Muscle layer of duodenum (tissue), 2 donors: ENCODE data around the gene TMEM248.
"Not testable (repeated sequence)": the region's sequence is repeated elsewhere in the genome, so short reads cannot be mapped to it uniquely, and the experiment has no call there.

Experiments used
- H3K27ac ChIP-seq: one replicate; pipeline ENCODE4 v1.7.0; 2013; ENCODE audit warnings: mild to moderate bottlenecking, low read length
- H3K27me3 ChIP-seq: one replicate; pipeline ENCODE4 v1.7.0; 2013; ENCODE audit warnings: low read depth, mild to moderate bottlenecking, control low read depth, low read length
- H3K36me3 ChIP-seq, 2 donors: one replicate each; pipeline ENCODE4 v1.7.0; 2013; ENCODE audit warnings: low read length in 2 of 2, control low read depth in 1 of 2, mild to moderate bottlenecking in 1 of 2; ENCODE audit not compliant: insufficient read depth in 2 of 2, control insufficient read depth in 1 of 2
- H3K4me1 ChIP-seq, 2 donors: one replicate each; pipeline ENCODE4 v1.7.0; 2013; ENCODE audit warnings: low read length in 2 of 2, mild to moderate bottlenecking in 2 of 2, control low read depth in 1 of 2, moderate library complexity in 1 of 2; ENCODE audit not compliant: insufficient read depth in 2 of 2, control insufficient read depth in 1 of 2
- H3K4me3 ChIP-seq, 2 donors: one replicate each; pipeline ENCODE4 v1.7.0; 2013; ENCODE audit warnings: low read length in 2 of 2, low read depth in 1 of 2, mild to moderate bottlenecking in 1 of 2
- H3K9me3 ChIP-seq, 2 donors: one replicate each; pipeline ENCODE4 v1.7.0; 2013; ENCODE audit warnings: low read length in 2 of 2, control low read depth in 1 of 2, mild to moderate bottlenecking in 1 of 2; ENCODE audit not compliant: control insufficient read depth in 1 of 2
- donor health status: healthy.

TMEM248 gene

GRCh38 chr7:66978312-66978711 is 57.3 kb downstream of the TMEM248 start:
- not testable (repeated sequence) for H3K27ac ChIP-seq, H3K9me3 ChIP-seq, H3K36me3 ChIP-seq, H3K4me1 ChIP-seq, H3K4me3 ChIP-seq, H3K27me3 ChIP-seq

GRCh38 chr7:66979013-66979412 is 58.0 kb downstream of the TMEM248 start:
- H3K27ac ChIP-seq, H3K36me3 ChIP-seq, H3K27me3 ChIP-seq, H3K4me3 ChIP-seq, H3K4me1 ChIP-seq, H3K9me3 ChIP-seq: not testable (repeated sequence)

- H3K4me1 ChIP-seq, H3K27ac ChIP-seq, H3K36me3 ChIP-seq, H3K4me3 ChIP-seq, H3K27me3 ChIP-seq, H3K9me3 ChIP-seq: not testable (repeated sequence)
These were observed 59.3 kb downstream of the TMEM248 start for GRCh38 chr7:66980336-66980735.

- not testable (repeated sequence) for H3K9me3 ChIP-seq, H3K4me3 ChIP-seq, H3K27ac ChIP-seq, H3K4me1 ChIP-seq, H3K27me3 ChIP-seq
- H3K36me3 ChIP-seq: peaks cover 5 to 24% of the 10 kb centered on the region in 2 donors
These were observed 68.5 kb downstream of the TMEM248 start for GRCh38 chr7:66989552-66989951.

GRCh38 chr7:66994051-66994450 is 73.0 kb downstream of the TMEM248 start:
- Histone ChIP-seq H3K4me3 (peak overlapping the region; percentile 63 to 79), H3K27ac (peak overlapping the region; percentile 90), H3K36me3 (peaks cover 5 to 20% of the 10 kb centered on the region in 2 donors), H3K4me1 (peaks cover 0 to 16% of the 10 kb centered on the region in 2 donors)
- H3K27me3 ChIP-seq, H3K9me3 ChIP-seq: not testable (repeated sequence)

- Histone ChIP-seq H3K36me3 (peaks cover 5 to 19% of the 10 kb centered on the region in 2 donors), H3K4me3 (peak overlapping the region; percentile 63 to 79), H3K4me1 (peaks cover 0 to 16% of the 10 kb centered on the region in 2 donors), H3K27ac (peak overlapping the region; percentile 90)
- not testable (repeated sequence) for H3K9me3 ChIP-seq, H3K27me3 ChIP-seq
These were observed 73.6 kb downstream of the TMEM248 start for GRCh38 chr7:66994691-66995049.

GRCh38 chr7:66995050-66995776 is 74.2 kb downstream of the TMEM248 start, which contains the start of gene SBDS:
SBDS (minus strand) TSS chr7:66995586; CDS start chr7:66995417, 169 bp downstream.
- H3K27ac ChIP-seq: peak within 1 kb of the TSS; percentile 90
- H3K4me1 ChIP-seq: peaks cover 0 to 16% of the 10 kb centered on the region in 2 donors
- peak within 1 kb of the TSS; percentile 79 to 88 for H3K4me3 ChIP-seq
- not testable (repeated sequence) for H3K27me3 ChIP-seq, H3K9me3 ChIP-seq
- H3K36me3 ChIP-seq: peaks cover 5 to 16% of the 10 kb centered on the region in 2 donors

GRCh38 chr7:66996444-66997191 is 75.6 kb downstream of the TMEM248 start, which contains the start of gene TYW1:
TYW1 (plus strand) TSS chr7:66996833; CDS start chr7:66996979, 146 bp downstream.
- not testable (repeated sequence) for H3K27me3 ChIP-seq, H3K9me3 ChIP-seq
- Histone ChIP-seq H3K36me3 (peaks cover 5 to 14% of the 10 kb centered on the region in 2 donors), H3K4me3 (peak within 1 kb of the TSS; percentile 79 to 88), H3K4me1 (peaks cover 0 to 16% of the 10 kb centered on the region in 2 donors), H3K27ac (peak within 1 kb of the TSS; percentile 67)

GRCh38 chr7:67000601-67001258 is 79.7 kb downstream of the TMEM248 start:
- not testable (repeated sequence) for H3K36me3 ChIP-seq, H3K27ac ChIP-seq, H3K27me3 ChIP-seq, H3K4me1 ChIP-seq, H3K9me3 ChIP-seq, H3K4me3 ChIP-seq

GRCh38 chr7:67004145-67004544 is 83.1 kb downstream of the TMEM248 start:
- H3K27ac ChIP-seq, H3K36me3 ChIP-seq, H3K4me3 ChIP-seq, H3K9me3 ChIP-seq, H3K4me1 ChIP-seq, H3K27me3 ChIP-seq: not testable (repeated sequence)

GRCh38 chr7:67006965-67007364 is 85.9 kb downstream of the TMEM248 start:
- Histone ChIP-seq H3K4me1 (no peaks in the 10 kb centered on the region), H3K27me3 (no peaks in the 10 kb centered on the region), H3K4me3 (no peak overlapping the region), H3K36me3 (peaks cover 0 to 22% of the 10 kb centered on the region in 2 donors), H3K9me3 (no peaks in the 10 kb centered on the region), H3K27ac (no peak overlapping the region)
